ENCODE results near the gene MXRA8. TPM values are rescaled to one million over a fixed set of nuclear protein-coding genes. Genes with fewer than 3 reads are reported as not detected.

The MXRA8 gene
- total and polyA plus RNA-seq, 9 of the 15 experiments (the other 6 are each of a cell fraction or from before 2014, with no cell fraction given) = 0.66 to 11.3 (median 6.3) TPM

- TF ChIP-seq ZNF347 (CRISPR knock-in tag; IDR thresholded peaks at IDR 0.05; ENCODE audit: low read depth) = no peak
- TF ChIP-seq CREB5 (CRISPR knock-in tag; IDR thresholded peaks at IDR 0.05) = no peak
- no peak for TF ChIP-seq SFPQ (IDR thresholded peaks at IDR 0.05; ENCODE audit: low read depth, low read length)
- peak; percentile 85 for TF ChIP-seq RBBP5 (IDR thresholded peaks at IDR 0.05; ENCODE audit: borderline replicate concordance, insufficient read depth, low read length, poor library complexity, severe bottlenecking)
- TF ChIP-seq WHSC1 (IDR thresholded peaks at IDR 0.05; ENCODE audit: low read length) = no peak
- TF ChIP-seq ZNF512 (tag; IDR thresholded peaks at IDR 0.05) = no peak
- TF ChIP-seq KDM4B (IDR thresholded peaks at IDR 0.05; ENCODE audit: borderline replicate concordance in 2 of 2, low read depth in 1 of 2) = peak in 1 of 2 experiments; percentile 85; a peak in 2 of 4 replicates
- no peak for TF ChIP-seq SRSF9 (IDR thresholded peaks at IDR 0.05; ENCODE audit: borderline replicate concordance, low read depth, low read length)
- TF ChIP-seq ZKSCAN1 (IDR thresholded peaks at IDR 0.05; ENCODE audit: low read depth, low read length) = no peak; the same call in 1 of the 2 replicates
- no peak for TF ChIP-seq ZNF407 (IDR thresholded peaks at IDR 0.05; ENCODE audit: low read depth)
- no peak for TF ChIP-seq POLR3G (IDR thresholded peaks at IDR 0.05; ENCODE audit: extremely low read depth, insufficient read length, insufficient replicate concordance)
- TF ChIP-seq MECOM (CRISPR knock-in tag; IDR thresholded peaks at IDR 0.05) = no peak
- 0 out of 2 replicates have a peak, but pooled peaks have one; percentile 11 for TF ChIP-seq MYNN (IDR thresholded peaks at IDR 0.05)
- no peak for TF ChIP-seq MYNN (CRISPR knock-in tag; IDR thresholded peaks at IDR 0.05)
Measured at GRCh38 chr1:1399187-1399871, 41.0 kb upstream of the MXRA8 start, which contains the start of gene CCNL2 (continued).
